ENCODE results near the gene IER3.
A peak's percentile ranks its signal among the peaks of the same experiment; 100 is the strongest.

IER3 gene

DNA sequence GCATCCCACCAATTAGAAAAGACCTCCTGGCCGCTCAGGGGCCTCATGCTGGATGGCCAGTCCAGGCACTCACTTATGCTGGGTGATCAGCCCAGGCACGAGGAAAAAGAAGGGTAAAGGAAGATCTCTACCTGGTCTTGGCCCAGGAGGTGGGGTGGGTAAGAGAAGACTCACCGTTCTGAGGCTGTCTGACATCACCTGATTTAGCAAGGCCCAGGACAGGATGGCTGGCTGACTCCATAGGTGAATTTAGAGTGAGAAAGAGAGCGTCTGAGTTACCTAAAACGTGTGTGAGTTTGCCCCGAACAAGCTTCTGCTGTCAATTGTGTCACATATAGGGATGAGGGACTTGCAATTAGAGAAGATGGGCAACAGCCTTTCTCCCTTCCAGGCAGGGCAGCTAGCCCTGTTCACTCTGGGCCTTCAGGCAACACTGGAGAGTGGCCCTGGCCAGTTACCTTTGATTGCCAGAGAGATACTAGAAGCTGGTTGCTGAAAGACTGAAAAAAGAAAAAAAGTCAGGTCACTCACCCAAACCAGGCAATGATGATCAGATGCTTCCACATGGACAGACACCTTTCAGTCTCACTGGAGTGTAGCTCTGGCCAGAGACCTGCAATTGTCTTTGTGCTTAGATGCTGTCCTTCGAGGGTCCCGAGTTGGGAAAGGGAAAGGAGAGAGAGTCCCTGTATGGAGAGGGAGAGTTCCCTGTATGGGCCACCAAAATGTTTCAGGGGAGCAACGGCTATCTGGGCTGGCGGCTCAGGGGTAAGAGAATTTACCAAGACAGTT lies 35.7 kb upstream of the IER3 start:
- Histone ChIP-seq H3K4me3 (ENCODE audit: low read depth, low read length) (no peak overlapping the region), H3K9me3 (ENCODE audit: control insufficient read depth, insufficient read depth, low read depth, low read length) (peaks cover 18% of the 10 kb centered on the region; the same call in 1 of the 2 replicates), H3K4me1 (ENCODE audit: control insufficient read depth, insufficient read depth, low read length) (peaks cover 13% of the 10 kb centered on the region), H3K36me3 (ENCODE audit: control insufficient read depth, insufficient read depth, low read length) (no peaks in the 10 kb centered on the region), H3K9ac (ENCODE audit: low read length) (no peak overlapping the region), H3K27ac (ENCODE audit: low read depth, low read length) (no peak overlapping the region), H3K27me3 (ENCODE audit: control insufficient read depth, insufficient read depth, low read length) (no peaks in the 10 kb centered on the region)

DNA sequence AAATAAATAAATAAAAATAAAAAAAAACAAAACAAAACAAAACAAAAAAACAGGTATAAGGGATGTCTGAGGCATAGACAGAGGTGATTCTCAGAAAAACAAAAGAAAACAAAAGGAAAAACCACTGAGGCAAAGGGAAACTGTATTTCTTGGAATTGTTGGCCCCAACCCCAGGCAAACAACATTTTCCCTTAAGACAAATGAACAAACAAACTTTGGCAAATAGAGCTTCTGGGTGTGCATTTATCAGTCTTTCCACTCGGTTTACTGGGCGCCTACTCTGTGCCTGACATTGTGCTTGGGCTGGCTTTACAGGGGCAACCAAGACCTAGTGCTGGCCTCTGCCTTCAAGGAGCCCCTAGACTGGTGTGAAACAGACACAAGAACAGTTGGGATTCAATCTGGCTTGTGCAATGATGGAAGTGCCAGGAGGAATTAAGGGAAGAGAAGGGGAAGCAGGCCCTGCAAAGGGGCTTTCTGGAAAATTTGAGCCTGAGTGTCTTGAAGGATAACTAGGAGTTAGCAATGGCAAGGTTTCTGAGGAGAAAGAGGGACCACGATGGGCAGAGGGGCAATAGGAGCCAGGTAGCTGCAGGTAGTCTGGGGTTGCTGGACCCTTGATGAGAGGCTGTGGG lies 33.8 kb upstream of the IER3 start:
- Histone ChIP-seq H3K9me3 (ENCODE audit: control insufficient read depth, insufficient read depth, low read depth, low read length) (peaks cover 17% of the 10 kb centered on the region; the same call in 1 of the 2 replicates), H3K4me1 (ENCODE audit: control insufficient read depth, insufficient read depth, low read length) (peaks cover 13% of the 10 kb centered on the region), H3K27me3 (ENCODE audit: control insufficient read depth, insufficient read depth, low read length) (no peaks in the 10 kb centered on the region), H3K4me3 (ENCODE audit: low read depth, low read length) (no peak overlapping the region), H3K36me3 (ENCODE audit: control insufficient read depth, insufficient read depth, low read length) (no peaks in the 10 kb centered on the region), H3K27ac (ENCODE audit: low read depth, low read length) (no peak overlapping the region), H3K9ac (ENCODE audit: low read length) (no peak overlapping the region)

DNA sequence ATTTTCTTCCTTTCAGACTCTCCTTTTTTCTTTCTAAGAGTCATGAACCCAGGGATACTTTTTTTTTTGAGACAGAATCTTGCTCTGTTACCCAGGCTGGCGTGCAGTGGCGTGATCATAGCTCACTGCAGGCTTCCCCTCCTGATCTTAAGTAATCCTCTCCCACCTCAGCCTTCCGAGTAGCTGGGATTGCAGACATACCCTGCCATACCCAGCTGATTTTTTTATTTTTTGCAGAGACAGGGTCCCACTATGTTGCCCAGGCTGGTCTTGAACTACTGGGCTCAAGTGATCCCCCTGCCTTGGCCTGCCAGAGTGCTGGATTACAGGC lies 32.8 kb upstream of the IER3 start:
- no peak overlapping the region for H3K9ac ChIP-seq (ENCODE audit: low read length)
- no peak overlapping the region for H3K4me3 ChIP-seq (ENCODE audit: low read depth, low read length)
- H3K27ac ChIP-seq (ENCODE audit: low read depth, low read length): no peak overlapping the region
- H3K36me3 ChIP-seq (ENCODE audit: control insufficient read depth, insufficient read depth, low read length): no peaks in the 10 kb centered on the region
- peaks cover 17% of the 10 kb centered on the region; the same call in 1 of the 2 replicates for H3K9me3 ChIP-seq (ENCODE audit: control insufficient read depth, insufficient read depth, low read depth, low read length)
- H3K27me3 ChIP-seq (ENCODE audit: control insufficient read depth, insufficient read depth, low read length): no peaks in the 10 kb centered on the region
- H3K4me1 ChIP-seq (ENCODE audit: control insufficient read depth, insufficient read depth, low read length): peaks cover 12% of the 10 kb centered on the region

DNA sequence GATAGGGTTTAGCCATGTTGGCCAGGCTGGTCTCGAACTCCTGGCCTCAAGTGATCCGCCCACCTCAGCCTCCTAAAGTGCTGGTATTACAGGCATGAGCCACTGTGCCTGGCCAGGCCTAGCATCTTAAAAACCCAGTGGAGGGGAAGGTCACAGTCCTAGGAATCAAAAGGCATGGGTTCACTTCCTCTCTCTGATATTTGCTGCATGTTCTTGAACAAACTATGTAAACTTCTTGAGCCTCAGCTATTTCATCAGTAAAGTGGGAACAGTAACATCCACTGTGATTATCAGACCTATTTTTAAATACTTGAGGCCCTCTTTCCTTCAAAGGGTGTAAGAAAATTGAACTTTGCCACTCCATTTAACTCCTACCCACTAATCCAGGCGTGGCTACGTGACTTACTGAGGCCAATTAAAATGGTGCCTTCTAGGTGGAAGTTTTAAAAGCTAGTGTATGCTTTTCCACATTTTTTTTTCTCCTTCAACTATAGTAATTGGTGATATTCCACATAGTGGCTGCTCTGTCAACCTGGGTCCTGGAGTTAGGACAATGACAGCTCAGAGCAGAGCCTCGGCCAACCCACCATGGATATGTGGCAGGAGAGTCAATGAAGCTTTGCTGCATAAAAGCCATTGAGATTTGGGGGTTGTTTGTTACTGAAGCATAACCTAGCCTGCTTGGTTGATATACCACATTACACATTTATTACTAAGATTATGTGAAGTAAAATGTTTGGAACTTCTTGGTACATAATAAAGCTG lies 32.2 kb upstream of the IER3 start:
- H3K9me3 ChIP-seq (ENCODE audit: control insufficient read depth, insufficient read depth, low read depth, low read length): peaks cover 17% of the 10 kb centered on the region; the same call in 1 of the 2 replicates
- H3K9ac ChIP-seq (ENCODE audit: low read length): no peak overlapping the region
- no peaks in the 10 kb centered on the region for H3K36me3 ChIP-seq (ENCODE audit: control insufficient read depth, insufficient read depth, low read length)
- no peak overlapping the region for H3K27ac ChIP-seq (ENCODE audit: low read depth, low read length)
- no peaks in the 10 kb centered on the region for H3K27me3 ChIP-seq (ENCODE audit: control insufficient read depth, insufficient read depth, low read length)
- no peak overlapping the region for H3K4me3 ChIP-seq (ENCODE audit: low read depth, low read length)
- peaks cover 6% of the 10 kb centered on the region for H3K4me1 ChIP-seq (ENCODE audit: control insufficient read depth, insufficient read depth, low read length)

DNA sequence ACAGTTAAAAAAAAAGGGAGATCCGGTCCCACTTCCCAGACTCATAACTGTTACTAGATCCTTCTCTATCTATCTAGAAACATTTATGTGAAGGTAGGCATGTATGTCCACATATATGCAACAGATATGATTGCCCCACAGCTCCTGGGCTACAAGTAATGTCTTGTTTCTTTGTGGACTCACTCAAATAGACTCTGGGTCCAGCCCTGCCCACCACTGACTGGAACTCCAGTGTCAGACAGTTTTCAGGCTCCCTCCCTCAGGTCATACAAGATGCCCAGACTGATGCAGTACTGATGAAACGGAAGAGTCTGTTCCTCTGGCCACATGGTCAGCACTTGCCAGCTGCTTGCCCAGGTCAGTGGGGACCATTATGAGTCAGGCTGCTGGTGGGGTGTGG lies 30.8 kb upstream of the IER3 start:
- Histone ChIP-seq H3K9me3 (ENCODE audit: control insufficient read depth, insufficient read depth, low read depth, low read length) (peaks cover 4% of the 10 kb centered on the region; the same call in 1 of the 2 replicates), H3K27me3 (ENCODE audit: control insufficient read depth, insufficient read depth, low read length) (no peaks in the 10 kb centered on the region), H3K4me1 (ENCODE audit: control insufficient read depth, insufficient read depth, low read length) (peaks cover 11% of the 10 kb centered on the region), H3K27ac (ENCODE audit: low read depth, low read length) (no peak overlapping the region), H3K36me3 (ENCODE audit: control insufficient read depth, insufficient read depth, low read length) (no peaks in the 10 kb centered on the region), H3K9ac (ENCODE audit: low read length) (no peak overlapping the region), H3K4me3 (ENCODE audit: low read depth, low read length) (no peak overlapping the region)

DNA sequence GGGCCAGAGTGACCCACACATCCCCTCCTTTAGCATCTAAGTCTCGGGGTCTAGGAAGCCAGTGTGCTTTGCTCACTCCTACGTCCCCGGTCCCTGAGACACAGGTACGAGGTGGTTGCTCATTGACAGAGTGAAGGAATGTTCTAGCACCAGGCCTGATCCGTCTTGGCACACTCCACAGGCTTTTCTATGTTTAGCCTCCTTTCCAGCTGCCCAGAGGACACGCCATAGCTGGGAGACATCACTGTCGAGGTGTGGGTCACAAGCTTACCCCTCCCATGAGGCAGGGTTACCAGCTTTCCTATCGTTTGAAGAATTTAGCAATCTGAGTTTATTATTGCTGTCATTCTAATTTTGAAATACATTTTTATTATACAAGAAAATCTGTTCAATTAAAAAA lies 30.4 kb upstream of the IER3 start:
- Histone ChIP-seq H3K4me1 (ENCODE audit: control insufficient read depth, insufficient read depth, low read length) (peaks cover 15% of the 10 kb centered on the region), H3K9me3 (ENCODE audit: control insufficient read depth, insufficient read depth, low read depth, low read length) (peaks cover under 1% of the 10 kb centered on the region; the same call in 1 of the 2 replicates), H3K27me3 (ENCODE audit: control insufficient read depth, insufficient read depth, low read length) (no peaks in the 10 kb centered on the region), H3K36me3 (ENCODE audit: control insufficient read depth, insufficient read depth, low read length) (no peaks in the 10 kb centered on the region), H3K27ac (ENCODE audit: low read depth, low read length) (no peak overlapping the region), H3K4me3 (ENCODE audit: low read depth, low read length) (no peak overlapping the region), H3K9ac (ENCODE audit: low read length) (no peak overlapping the region)

DNA sequence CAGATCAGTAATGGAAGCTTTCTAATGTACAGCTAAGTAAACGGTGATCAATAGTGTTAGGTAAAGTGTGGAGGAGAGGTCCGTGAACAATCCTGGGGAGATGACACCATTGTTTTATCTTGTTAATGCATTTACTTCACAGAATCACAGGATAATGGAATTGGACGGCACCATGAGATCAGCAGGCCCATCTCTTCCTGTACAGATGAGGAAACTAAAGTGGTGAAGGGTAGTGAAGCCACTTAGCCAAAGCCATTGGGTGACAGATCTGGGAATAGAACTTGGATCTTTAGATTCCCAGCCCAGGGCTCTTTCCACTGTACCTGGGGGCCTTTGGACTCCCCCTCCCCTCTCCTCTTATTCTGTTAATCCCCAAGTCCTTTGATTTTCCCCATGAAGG lies 26.2 kb upstream of the IER3 start:
- H3K9ac ChIP-seq (ENCODE audit: low read length): no peak overlapping the region

DNA sequence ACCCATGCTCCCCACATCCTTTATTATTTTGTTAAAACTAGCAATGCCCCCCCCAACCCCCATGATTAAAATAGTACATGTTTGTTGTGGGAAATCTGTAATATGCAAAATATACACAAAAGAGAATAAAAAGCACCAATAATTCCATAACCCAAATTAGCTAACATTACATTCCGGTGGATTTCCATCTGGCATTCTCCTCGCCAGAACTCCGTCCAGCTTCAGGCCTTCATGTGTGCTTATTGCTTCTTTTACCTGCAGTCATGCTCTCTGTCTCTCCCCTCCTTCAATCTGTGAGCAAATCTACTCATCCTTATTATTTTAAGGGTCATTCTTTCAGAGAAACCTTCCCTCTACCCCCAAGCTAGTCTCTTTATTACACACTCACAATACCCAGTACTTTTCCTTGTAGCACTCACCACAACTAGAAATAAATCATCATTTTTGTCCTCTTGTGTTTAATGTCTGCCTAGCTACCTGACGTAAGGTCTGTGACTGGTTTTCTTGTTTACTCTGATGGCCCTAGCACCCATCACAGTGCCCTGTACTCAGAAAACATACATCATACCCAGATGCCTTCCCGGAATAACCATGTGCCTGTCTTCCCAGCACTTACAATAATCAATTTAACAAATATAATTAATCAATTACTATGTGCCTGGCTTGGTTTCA lies 25.6 kb upstream of the IER3 start:
- peak overlapping the region; percentile 73 for H3K9ac ChIP-seq (ENCODE audit: low read length)
- no peaks in the 10 kb centered on the region for H3K9me3 ChIP-seq (ENCODE audit: control insufficient read depth, insufficient read depth, low read depth, low read length)
- no peaks in the 10 kb centered on the region for H3K36me3 ChIP-seq (ENCODE audit: control insufficient read depth, insufficient read depth, low read length)
- peak overlapping the region; percentile 82; the same call in 1 of the 2 replicates for H3K27ac ChIP-seq (ENCODE audit: low read depth, low read length)
- H3K4me1 ChIP-seq (ENCODE audit: control insufficient read depth, insufficient read depth, low read length): peaks cover 43% of the 10 kb centered on the region
- H3K27me3 ChIP-seq (ENCODE audit: control insufficient read depth, insufficient read depth, low read length): no peaks in the 10 kb centered on the region
- no peak overlapping the region; the same call in 1 of the 2 replicates for H3K4me3 ChIP-seq (ENCODE audit: low read depth, low read length)

More for the DNA sequence above, 26.2 kb upstream of the IER3 start:
- Histone ChIP-seq H3K27ac (ENCODE audit: low read depth, low read length) (peak overlapping the region; percentile 82; the same call in 1 of the 2 replicates), H3K36me3 (ENCODE audit: control insufficient read depth, insufficient read depth, low read length) (no peaks in the 10 kb centered on the region), H3K9me3 (ENCODE audit: control insufficient read depth, insufficient read depth, low read depth, low read length) (no peaks in the 10 kb centered on the region), H3K4me1 (ENCODE audit: control insufficient read depth, insufficient read depth, low read length) (peaks cover 43% of the 10 kb centered on the region), H3K4me3 (ENCODE audit: low read depth, low read length) (no peak overlapping the region), H3K27me3 (ENCODE audit: control insufficient read depth, insufficient read depth, low read length) (no peaks in the 10 kb centered on the region)

DNA sequence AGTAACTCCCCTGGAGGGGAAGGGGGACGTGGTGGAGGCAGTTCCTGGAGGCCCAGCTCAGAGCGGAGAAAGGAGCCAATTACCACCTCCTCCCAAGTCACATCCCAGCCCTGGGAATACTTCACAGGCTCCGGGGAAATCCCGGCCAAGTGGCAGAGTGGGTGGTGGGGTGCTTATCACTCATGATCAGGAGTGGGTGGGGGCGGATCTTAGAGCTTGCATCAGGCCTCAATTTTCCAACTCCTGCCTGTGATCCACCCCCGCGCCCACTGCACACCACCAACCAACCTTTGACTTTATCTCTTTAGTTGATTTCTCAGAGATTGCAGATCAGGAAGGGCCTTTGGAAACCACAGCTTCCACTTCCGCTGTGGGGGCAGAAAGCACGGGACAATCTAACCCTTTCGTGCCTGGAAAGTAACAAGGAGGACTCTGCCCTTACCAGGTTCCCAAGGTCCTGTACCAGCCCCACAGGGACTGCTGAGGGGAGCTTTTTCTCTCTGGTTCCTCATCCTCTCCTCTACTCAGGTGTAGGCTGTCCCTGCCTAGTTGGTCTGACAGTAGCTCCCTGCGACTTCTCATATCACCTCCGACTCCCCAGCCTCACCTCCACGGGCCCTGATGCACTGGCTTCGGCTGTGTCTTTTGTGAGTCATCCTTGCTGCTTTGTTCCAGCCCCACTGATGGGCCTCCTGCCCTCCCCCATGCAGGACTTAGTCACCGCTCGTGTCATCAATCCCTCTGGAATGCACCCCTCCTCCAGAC lies 24.9 kb upstream of the IER3 start:
- no peaks in the 10 kb centered on the region for H3K27me3 ChIP-seq (ENCODE audit: control insufficient read depth, insufficient read depth, low read length)
- peak overlapping the region; percentile 94 for H3K9ac ChIP-seq (ENCODE audit: low read length)
- no peaks in the 10 kb centered on the region for H3K36me3 ChIP-seq (ENCODE audit: control insufficient read depth, insufficient read depth, low read length)
- H3K9me3 ChIP-seq (ENCODE audit: control insufficient read depth, insufficient read depth, low read depth, low read length): no peaks in the 10 kb centered on the region
- peaks cover 45% of the 10 kb centered on the region for H3K4me1 ChIP-seq (ENCODE audit: control insufficient read depth, insufficient read depth, low read length)
- H3K27ac ChIP-seq (ENCODE audit: low read depth, low read length): peak overlapping the region; percentile 82; the same call in 1 of the 2 replicates
- peak overlapping the region; percentile 24; the same call in 1 of the 2 replicates for H3K4me3 ChIP-seq (ENCODE audit: low read depth, low read length)

DNA sequence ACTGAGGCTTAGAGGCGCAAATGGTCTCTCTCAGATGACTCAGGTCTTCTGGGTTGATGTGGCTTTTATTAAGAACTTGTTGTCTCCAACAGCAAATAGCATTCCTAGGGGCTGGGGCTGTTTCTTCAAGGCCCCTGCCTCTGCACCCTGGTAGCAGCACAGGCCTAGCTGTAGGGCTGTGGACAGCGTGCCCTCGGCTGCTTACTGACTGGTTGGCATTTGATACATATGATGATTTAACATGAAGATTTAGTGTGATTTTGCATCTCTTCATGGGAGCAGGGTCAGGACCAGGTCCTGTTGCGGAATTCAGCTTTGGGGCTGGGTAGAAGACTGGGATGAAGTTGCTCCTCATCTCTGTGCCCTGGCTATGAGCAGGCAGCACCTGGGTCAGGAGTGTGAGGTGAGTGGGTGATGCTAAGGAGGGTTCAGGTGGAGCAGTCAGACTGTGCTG lies 24.3 kb upstream of the IER3 start:
- Histone ChIP-seq H3K27ac (ENCODE audit: low read depth, low read length) (peak overlapping the region; percentile 82; the same call in 1 of the 2 replicates), H3K4me3 (ENCODE audit: low read depth, low read length) (no peak overlapping the region; the same call in 1 of the 2 replicates), H3K9ac (ENCODE audit: low read length) (peak overlapping the region; percentile 94), H3K4me1 (ENCODE audit: control insufficient read depth, insufficient read depth, low read length) (peaks cover 51% of the 10 kb centered on the region), H3K27me3 (ENCODE audit: control insufficient read depth, insufficient read depth, low read length) (no peaks in the 10 kb centered on the region), H3K9me3 (ENCODE audit: control insufficient read depth, insufficient read depth, low read depth, low read length) (no peaks in the 10 kb centered on the region), H3K36me3 (ENCODE audit: control insufficient read depth, insufficient read depth, low read length) (no peaks in the 10 kb centered on the region)

Measured in HUES6 (cell line).